Neuronal stem cell (in vitro differentiated cells): ENCODE results near the gene SCUBE2. TPM values are rescaled to one million over a fixed set of nuclear protein-coding genes. Genes with fewer than 3 reads are reported as not detected.

Source experiments
- DNase-seq: peaks from one replicate; pipeline ENCODE4 v3.0.0-alpha.2; 2013; ENCODE audit warnings: low spot score
- H2AFZ ChIP-seq: one replicate; pipeline ENCODE4 v1.6.1; 2013; ENCODE audit warnings: mild to moderate bottlenecking, low read length, inconsistent platforms
- H2AK5ac ChIP-seq: 2 replicates; pipeline ENCODE4 v1.6.1; 2013; ENCODE audit warnings: low read depth, mild to moderate bottlenecking, inconsistent platforms, low read length, moderate library complexity, mixed read lengths
- H2BK120ac ChIP-seq: 2 replicates; pipeline ENCODE4 v1.6.1; 2013; ENCODE audit warnings: low read depth, mild to moderate bottlenecking, inconsistent platforms, low read length, moderate library complexity, mixed read lengths
- H2BK12ac ChIP-seq: one replicate; pipeline ENCODE4 v1.6.1; 2013; ENCODE audit warnings: low read length, inconsistent platforms
- H2BK15ac ChIP-seq: 2 replicates; pipeline ENCODE4 v1.6.1; 2013; ENCODE audit warnings: mild to moderate bottlenecking, low read length, inconsistent platforms, mixed read lengths
- H2BK5ac ChIP-seq: one replicate; pipeline ENCODE4 v1.6.1; 2013; ENCODE audit warnings: inconsistent platforms, mild to moderate bottlenecking, low read length, moderate library complexity
- H3K14ac ChIP-seq: one replicate; pipeline ENCODE4 v1.6.1; 2013; ENCODE audit warnings: low read length, inconsistent platforms
- H3K18ac ChIP-seq: 2 replicates; pipeline ENCODE4 v1.6.1; 2013; ENCODE audit warnings: low read length, inconsistent platforms
- H3K23ac ChIP-seq: 2 replicates; pipeline ENCODE4 v1.6.1; 2013; ENCODE audit warnings: low read depth, mild to moderate bottlenecking, mixed read lengths, low read length, inconsistent platforms; ENCODE audit not compliant: poor library complexity
- H3K27ac ChIP-seq: replicated peaks from 3 replicates; pipeline ENCODE4 v1.5.1; 2013; ENCODE audit warnings: low read length, inconsistent platforms
- H3K27me3 ChIP-seq, 3 experiments: 2 replicates each; pipeline ENCODE4 v1.6.1; 2013; ENCODE audit warnings: low read length in 3 of 3, mild to moderate bottlenecking in 2 of 3, inconsistent platforms in 1 of 3, low read depth in 1 of 3, mixed read lengths in 1 of 3, moderate library complexity in 1 of 3; ENCODE audit not compliant: control insufficient read depth in 3 of 3, insufficient read depth in 3 of 3
- H3K36me3 ChIP-seq, 2 donors: replicated peaks in 1 of 2; 2 replicates each; pipeline ENCODE4 v1.6.1; 2013; ENCODE audit warnings: low read length in 2 of 2; ENCODE audit not compliant: control insufficient read depth in 2 of 2, insufficient read depth in 2 of 2
- H3K4ac ChIP-seq: 2 replicates; pipeline ENCODE4 v1.6.1; 2013; ENCODE audit warnings: inconsistent platforms, mild to moderate bottlenecking, low read length, moderate library complexity
- H3K4me1 ChIP-seq, 2 donors: 1 replicate in 1 of 2; 2 replicates in 1 of 2; pipeline ENCODE4 v1.6.1; 2013; ENCODE audit warnings: low read length in 2 of 2, low read depth in 1 of 2; ENCODE audit not compliant: control insufficient read depth in 2 of 2, insufficient read depth in 1 of 2
- H3K4me2 ChIP-seq: one replicate; pipeline ENCODE4 v1.6.1; 2013; ENCODE audit warnings: mild to moderate bottlenecking, low read length, inconsistent platforms; ENCODE audit not compliant: insufficient read depth, poor library complexity, severe bottlenecking
- H3K4me3 ChIP-seq, 2 donors: 2 replicates each; pipeline ENCODE4 v1.5.1; 2013; ENCODE audit warnings: low read length in 2 of 2, mild to moderate bottlenecking in 2 of 2, inconsistent platforms in 1 of 2, moderate library complexity in 1 of 2
- H3K79me1 ChIP-seq: one replicate; pipeline ENCODE4 v1.6.1; 2013; ENCODE audit warnings: low read depth, mild to moderate bottlenecking, inconsistent platforms, low read length, moderate library complexity
- H3K9ac ChIP-seq: one replicate; pipeline ENCODE4 v1.6.1; 2013; ENCODE audit warnings: mild to moderate bottlenecking, low read depth, low read length, inconsistent platforms; ENCODE audit not compliant: poor library complexity
- H3K9me3 ChIP-seq, 2 donors: replicated peaks in 1 of 2; 2 replicates each; pipeline versions ENCODE3 to v1.6.1; 2013; ENCODE audit warnings: low read length in 2 of 2, mild to moderate bottlenecking in 2 of 2, inconsistent platforms in 1 of 2, low read depth in 1 of 2, mixed read lengths in 1 of 2, moderate library complexity in 1 of 2; ENCODE audit not compliant: control insufficient read depth in 2 of 2, insufficient read depth in 1 of 2
- H4K8ac ChIP-seq: one replicate; pipeline ENCODE4 v1.6.1; 2013; ENCODE audit warnings: low read depth, mild to moderate bottlenecking, inconsistent platforms, low read length, moderate library complexity
- H4K91ac ChIP-seq: one replicate; pipeline ENCODE4 v1.6.1; 2013; ENCODE audit warnings: low read length, low read depth, mild to moderate bottlenecking, inconsistent platforms; ENCODE audit not compliant: poor library complexity
- WGBS, 2 donors: extraction: QIAGEN DNeasy Blood & Tissue Kit; methylation state at CpG; one replicate each; pipeline ENCODE4 v1.1.7; 2013; ENCODE audit warnings: missing lambda C conversion rate in 2 of 2, mixed read lengths in 1 of 2; ENCODE audit not compliant: insufficient read length in 2 of 2, insufficient replicate concordance in 1 of 2; ENCODE audit errors: extremely low coverage in 2 of 2; 5-methylcytosine and 5-hydroxymethylcytosine counted together
- polyA plus RNA-seq, 2 experiments: library from polyadenylated mRNA; stranded (reverse); fragments of 200-250 nt; gene quantifications; one replicate each; pipeline ENCODE4 v1.2.3, GENCODE V29; 2013

SCUBE2 gene
- 5.7 TPM for polyA plus RNA-seq (2013, experiment 1 of 2)
- polyA plus RNA-seq (2013, experiment 2 of 2): 6.0 TPM

GRCh38 chr11:9091044-9091922, at the start of gene SCUBE2:
TSS of gene SCUBE2 (minus strand) at chr11:9091599. CDS start at chr11:9091528, 71 bp downstream.
- Histone ChIP-seq H3K27ac (no peak within 1 kb of the TSS), H4K91ac (peak within 1 kb of the TSS; percentile 25), H2AFZ (peak within 1 kb of the TSS; percentile 95), H3K4me2 (peak within 1 kb of the TSS; percentile 90), H2AK5ac (no peak within 1 kb of the TSS), H2BK5ac (no peak within 1 kb of the TSS), H3K79me1 (no peaks in the 10 kb centered on the region), H2BK15ac (peak within 1 kb of the TSS; percentile 73), H3K9ac (peak within 1 kb of the TSS; percentile 80), H2BK120ac (no peak within 1 kb of the TSS), H3K4me3 (peak within 1 kb of the TSS; percentile 41 to 84), H3K9me3 (no peaks in the 10 kb centered on the region), H3K4ac (no peak within 1 kb of the TSS), H3K23ac (peak within 1 kb of the TSS; percentile 40), H4K8ac (no peak within 1 kb of the TSS), H3K36me3 (no peaks in the 10 kb centered on the region), H2BK12ac (peak within 1 kb of the TSS; percentile 27), H3K4me1 (peaks cover 4 to 5% of the 10 kb centered on the region in 2 donors), H3K14ac (no peak within 1 kb of the TSS), H3K27me3 (peaks cover 0 to 57% (median 18%) of the 10 kb centered on the region in 3 experiments), H3K18ac (peak within 1 kb of the TSS; percentile 91)
- no CpG with 5 or more reads among the region's 113 CpGs for WGBS, 2 donors
- no peak for DNase-seq

DNA sequence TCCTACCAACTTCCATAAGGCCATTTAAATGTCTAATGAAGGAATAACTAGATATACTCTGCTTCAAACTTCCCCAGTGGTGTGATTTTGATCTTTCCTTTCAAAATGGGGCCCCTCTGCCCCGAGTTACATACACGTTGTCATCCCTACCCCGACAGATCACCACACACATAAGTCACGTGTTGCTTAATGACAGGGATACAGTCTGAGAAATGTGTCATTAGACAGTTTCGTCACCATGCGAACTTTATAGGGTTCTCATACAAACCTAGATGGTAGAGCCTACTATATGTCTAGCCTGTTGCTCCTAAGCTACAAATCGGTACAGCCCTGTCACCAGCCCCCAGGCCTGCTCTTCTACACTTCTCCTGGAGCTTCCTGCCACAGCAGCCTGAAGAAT, 49.8 kb upstream of the SCUBE2 start:
- WGBS, 2 donors: no CpG with 5 or more reads among the region's 7 CpGs

GRCh38 chr11:9139628-9140357, 48.4 kb upstream of the SCUBE2 start:
- Histone ChIP-seq H2BK120ac (no peak overlapping the region), H3K79me1 (no peaks in the 10 kb centered on the region), H3K9me3 (no peaks in the 10 kb centered on the region), H3K14ac (no peak overlapping the region), H3K27ac (no peak overlapping the region), H3K4me3 (peak overlapping the region in 1 of 2 donors; percentile 1), H2BK5ac (no peak overlapping the region), H2AFZ (no peak overlapping the region), H3K4me2 (no peak overlapping the region), H3K4me1 (peaks cover 0 to 5% of the 10 kb centered on the region in 2 donors), H3K9ac (no peak overlapping the region), H4K8ac (no peak overlapping the region), H2AK5ac (no peak overlapping the region), H2BK15ac (no peak overlapping the region), H3K18ac (no peak overlapping the region), H4K91ac (no peak overlapping the region), H3K23ac (no peak overlapping the region), H2BK12ac (no peak overlapping the region), H3K27me3 (no peaks in the 10 kb centered on the region), H3K4ac (no peak overlapping the region), H3K36me3 (peaks cover 46 to 96% of the 10 kb centered on the region in 2 donors)
- no peak for DNase-seq
- WGBS, 2 donors: no CpG with 5 or more reads among the region's 7 CpGs

More for the DNA sequence above, 49.8 kb upstream of the SCUBE2 start:
- no peak overlapping the region for H3K4me3 ChIP-seq
- H3K18ac ChIP-seq: no peak overlapping the region
- peaks cover 51 to 99% of the 10 kb centered on the region in 2 donors for H3K36me3 ChIP-seq
- no peak overlapping the region for H2BK5ac ChIP-seq
- H2BK12ac ChIP-seq: no peak overlapping the region
- no peaks in the 10 kb centered on the region for H3K27me3 ChIP-seq
- no peak overlapping the region for H3K23ac ChIP-seq
- no peak for DNase-seq
- H2BK15ac ChIP-seq: no peak overlapping the region
- no peak overlapping the region for H2AK5ac ChIP-seq
- H3K27ac ChIP-seq: no peak overlapping the region
- H4K91ac ChIP-seq: no peak overlapping the region
- no peak overlapping the region for H2AFZ ChIP-seq
- no peak overlapping the region for H3K4ac ChIP-seq
- H3K14ac ChIP-seq: no peak overlapping the region
- no peaks in the 10 kb centered on the region for H3K79me1 ChIP-seq
- H3K9me3 ChIP-seq: no peaks in the 10 kb centered on the region
- peaks cover 0 to 6% of the 10 kb centered on the region in 2 donors for H3K4me1 ChIP-seq
- no peak overlapping the region for H2BK120ac ChIP-seq
- no peak overlapping the region for H3K9ac ChIP-seq
- no peak overlapping the region for H4K8ac ChIP-seq
- no peak overlapping the region for H3K4me2 ChIP-seq
